Gastrocnemius medialis (tissue), 4 donors: ENCODE results near the gene TIMM17B. TPM values are rescaled to one million over a fixed set of nuclear protein-coding genes. Genes with fewer than 3 reads are reported as not detected.

Experiments used
- ATAC-seq, 2 donors: fragments of 150-250 bp; one replicate each; pipeline ENCODE4 v1.9.1; 2016
- DNase-seq, 2 donors: peaks; one replicate each; pipeline ENCODE4 v3.0.0-alpha.2; 2019
- H3K27ac ChIP-seq, 4 donors: fragments of 200-600 bp; sonication (generic); 1 replicate in 1 of 4; 2 replicates in 3 of 4; pipeline ENCODE4 v1.5.1; 2016 to 2018; ENCODE audit warnings: mild to moderate bottlenecking in 2 of 4, moderate library complexity in 1 of 4
- H3K27me3 ChIP-seq, 3 donors: fragments of 200-600 bp; sonication (generic) in 2 of 3; 1 replicate in 1 of 3; 2 replicates in 2 of 3; pipeline versions ENCODE4 v1.5.1 to v1.6.0; 2016 to 2019; ENCODE audit warnings: mild to moderate bottlenecking in 1 of 3, moderate library complexity in 1 of 3
- H3K36me3 ChIP-seq, 2 donors: fragments of 200-600 bp; sonication (generic) in 1 of 2; one replicate each; pipeline ENCODE4 v1.5.1; 2017 to 2018
- H3K4me1 ChIP-seq, 2 donors: fragments of 200-600 bp; sonication (generic) in 1 of 2; one replicate each; pipeline ENCODE4 v1.5.1; 2016 to 2017; ENCODE audit warnings: mild to moderate bottlenecking in 2 of 2
- H3K4me3 ChIP-seq, 4 donors: fragments of 200-600 bp; sonication (generic) in 3 of 4; 1 replicate in 1 of 4; 2 replicates in 3 of 4; pipeline ENCODE4 v1.5.1; 2016 to 2019; ENCODE audit warnings: mild to moderate bottlenecking in 2 of 4
- H3K9me3 ChIP-seq, 3 donors: fragments of 200-600 bp; sonication (generic) in 2 of 3; 1 replicate in 1 of 3; 2 replicates in 2 of 3; pipeline ENCODE4 v1.5.1; 2016 to 2019
- POLR2A ChIP-seq, 2 donors: fragments of 450-650 bp; IDR thresholded peaks; one replicate each; pipeline ENCODE4 v1.6.1; 2017; ENCODE audit warnings: antibody characterized with exemption in 2 of 2, mild to moderate bottlenecking in 2 of 2, moderate library complexity in 2 of 2
- in situ Hi-C, 4 donors: fragments of 200-750 bp; cut with MboI; loops; one replicate each; pipeline versions ENCODE4 v1.15.0 to v1.8.0; 2017; ENCODE audit warnings: low sequenced_read_pairs in 4 of 4
- intact Hi-C: fragments of 100-400 bp; cut with DNase I; formaldehyde crosslinking; loops from one replicate; pipeline ENCODE4 v1.15.1; 2023; ENCODE audit warnings: low total_unique reads
- total RNA-seq, 4 donors: library from RNA; depleted of rRNA; stranded (reverse); fragments of >200 nt; gene quantifications; one replicate each; pipeline versions ENCODE4 v1.1.0 to v1.2.3, GENCODE V29; 2016
- TF ChIP-seq, protein P1 (sequence below), 5 experiments: fragments of 450-650 bp in 3 of 5; fragments of 200-600 bp in 2 of 5; sonication (generic) in 2 of 5; IDR thresholded peaks in 4 of 5; conservative IDR thresholded peaks in 1 of 5; 1 replicate in 4 of 5; 2 replicates in 1 of 5; pipeline ENCODE4 v1.5.1; 2016 to 2019; ENCODE audit warnings: antibody characterized with exemption in 5 of 5, mild to moderate bottlenecking in 3 of 5, moderate library complexity in 3 of 5

Gene TIMM17B
- total RNA-seq, 4 donors from 2014 or later, result 53.3 to 103 (median 68.5) TPM

DNA sequence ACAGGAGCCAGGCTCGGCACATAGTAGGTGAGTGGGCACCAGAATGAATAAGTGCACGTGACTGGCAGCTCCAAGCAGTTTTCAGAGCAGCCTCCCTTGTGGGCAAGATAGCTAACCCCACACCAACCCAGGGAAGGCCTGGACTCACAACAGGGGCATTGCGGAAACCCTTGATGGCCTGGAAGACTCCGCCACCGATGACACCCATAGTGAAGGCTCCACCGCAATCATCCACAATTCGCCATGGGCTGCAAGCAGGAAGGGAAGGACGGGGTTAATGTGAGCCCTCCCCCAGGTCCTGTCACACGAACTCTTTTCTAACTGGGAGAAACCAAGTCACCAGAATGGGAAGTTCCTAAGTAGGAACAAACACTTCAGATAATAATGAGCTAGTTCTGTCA lies 957 bp downstream of the TIMM17B start:
- Histone ChIP-seq H3K27me3 (no peaks in the 10 kb centered on the region), H3K4me3 (peak overlapping the region; percentile 62 to 79 (median 72)), H3K27ac (peak overlapping the region; percentile 90 to 98 (median 95)), H3K4me1 (peaks cover 5 to 16% of the 10 kb centered on the region in 2 donors), H3K36me3 (peaks cover 0 to 6% of the 10 kb centered on the region in 2 donors), H3K9me3 (no peaks in the 10 kb centered on the region)
- in situ Hi-C loops, result loop anchor here in 1 of 4 donors (10.0 kb wide), 1 partner anchor 92 kb away; the partner anchor contains the start of gene HDAC6
- intact Hi-C loops, result loop anchor here (1.0 to 10.0 kb wide), 5 partner anchors 95 to 299 kb away; partner anchors contain the start of genes GRIPAP1, MAGIX and WDR13
- TF ChIP-seq, protein P1, sequence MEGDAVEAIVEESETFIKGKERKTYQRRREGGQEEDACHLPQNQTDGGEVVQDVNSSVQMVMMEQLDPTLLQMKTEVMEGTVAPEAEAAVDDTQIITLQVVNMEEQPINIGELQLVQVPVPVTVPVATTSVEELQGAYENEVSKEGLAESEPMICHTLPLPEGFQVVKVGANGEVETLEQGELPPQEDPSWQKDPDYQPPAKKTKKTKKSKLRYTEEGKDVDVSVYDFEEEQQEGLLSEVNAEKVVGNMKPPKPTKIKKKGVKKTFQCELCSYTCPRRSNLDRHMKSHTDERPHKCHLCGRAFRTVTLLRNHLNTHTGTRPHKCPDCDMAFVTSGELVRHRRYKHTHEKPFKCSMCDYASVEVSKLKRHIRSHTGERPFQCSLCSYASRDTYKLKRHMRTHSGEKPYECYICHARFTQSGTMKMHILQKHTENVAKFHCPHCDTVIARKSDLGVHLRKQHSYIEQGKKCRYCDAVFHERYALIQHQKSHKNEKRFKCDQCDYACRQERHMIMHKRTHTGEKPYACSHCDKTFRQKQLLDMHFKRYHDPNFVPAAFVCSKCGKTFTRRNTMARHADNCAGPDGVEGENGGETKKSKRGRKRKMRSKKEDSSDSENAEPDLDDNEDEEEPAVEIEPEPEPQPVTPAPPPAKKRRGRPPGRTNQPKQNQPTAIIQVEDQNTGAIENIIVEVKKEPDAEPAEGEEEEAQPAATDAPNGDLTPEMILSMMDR (IDR thresholded peaks at IDR 0.05 in 4 of 5, conservative IDR thresholded peaks at IDR 0.05 in 1 of 5), result no peak
- no peak for TF ChIP-seq POLR2A (IDR thresholded peaks at IDR 0.05)
- ATAC-seq, result no peak
- DNase-seq, result no peak

GRCh38 chrX:48894891-48895290 lies 2.7 kb downstream of the TIMM17B start:
- in situ Hi-C loops (loop anchor here in 1 of 4 donors (10.0 kb wide), 1 partner anchor 90 kb away; the partner anchor contains the start of gene HDAC6), intact Hi-C loops (loop anchor here (5.0 to 10.0 kb wide), 5 partner anchors 107 to 298 kb away; partner anchors contain the start of genes GRIPAP1, MAGIX, TFE3 and WDR13)
- Histone ChIP-seq H3K4me3 (no peak overlapping the region), H3K4me1 (peaks cover 5 to 16% of the 10 kb centered on the region in 2 donors), H3K36me3 (peaks cover 0 to 4% of the 10 kb centered on the region in 2 donors), H3K27me3 (no peaks in the 10 kb centered on the region), H3K27ac (no peak overlapping the region), H3K9me3 (no peaks in the 10 kb centered on the region)
- no peak for ATAC-seq
- no peak for DNase-seq
- no peak for TF ChIP-seq POLR2A (IDR thresholded peaks at IDR 0.05)
- TF ChIP-seq, protein P1 (IDR thresholded peaks at IDR 0.05 in 4 of 5, conservative IDR thresholded peaks at IDR 0.05 in 1 of 5), result no peak

GRCh38 chrX:48893556-48894348 lies 3.8 kb downstream of the TIMM17B start:
- in situ Hi-C loops, result loop anchor here in 1 of 4 donors (10.0 kb wide), 1 partner anchor 89 kb away; the partner anchor contains the start of gene HDAC6
- Histone ChIP-seq H3K27ac (no peak overlapping the region), H3K4me3 (no peak overlapping the region), H3K27me3 (no peaks in the 10 kb centered on the region), H3K9me3 (no peaks in the 10 kb centered on the region), H3K36me3 (peaks cover 0 to 4% of the 10 kb centered on the region in 2 donors), H3K4me1 (peaks cover 5 to 9% of the 10 kb centered on the region in 2 donors)
- DNase-seq (no peak), ATAC-seq (no peak)
- TF ChIP-seq, protein P1 (IDR thresholded peaks at IDR 0.05 in 4 of 5, conservative IDR thresholded peaks at IDR 0.05 in 1 of 5), result no peak
- TF ChIP-seq POLR2A (IDR thresholded peaks at IDR 0.05), result no peak
- intact Hi-C loops, result loop anchor here (5.0 to 10.0 kb wide), 3 partner anchors 149 to 271 kb away; partner anchors contain the start of genes MAGIX and TFE3

DNA sequence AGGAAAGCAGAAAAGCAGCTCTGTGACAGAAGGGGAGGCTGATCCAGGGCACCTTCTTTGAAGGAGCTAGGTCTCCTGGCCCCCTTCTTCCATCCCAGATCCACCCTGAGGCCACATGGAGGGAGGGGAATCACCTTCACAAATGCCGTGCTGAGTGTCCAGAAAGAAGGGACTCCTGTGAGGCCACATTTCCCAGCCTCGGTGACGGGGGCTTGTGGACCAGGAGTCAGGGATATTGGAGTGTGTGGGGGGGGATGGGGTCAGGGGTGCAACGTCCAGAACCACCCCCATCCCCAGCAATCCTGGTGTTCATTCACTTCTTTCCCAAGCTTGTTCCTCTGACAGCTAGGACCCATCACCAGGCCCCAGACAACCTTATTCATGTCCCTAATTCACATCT lies 4.7 kb downstream of the TIMM17B start:
- Histone ChIP-seq H3K4me1 (peaks cover 5 to 9% of the 10 kb centered on the region in 2 donors), H3K27ac (no peak overlapping the region), H3K4me3 (no peak overlapping the region), H3K27me3 (no peaks in the 10 kb centered on the region), H3K36me3 (peaks cover 0 to 4% of the 10 kb centered on the region in 2 donors), H3K9me3 (no peaks in the 10 kb centered on the region)
- intact Hi-C loops, result loop anchor here (5.0 to 10.0 kb wide), 3 partner anchors 149 to 272 kb away; partner anchors contain the start of genes MAGIX and TFE3
- in situ Hi-C loops, result loop anchor here in 1 of 4 donors (10.0 kb wide), 1 partner anchor 88 kb away; the partner anchor contains the start of gene HDAC6
- ATAC-seq, result no peak
- no peak for DNase-seq
- TF ChIP-seq, protein P1 (IDR thresholded peaks at IDR 0.05 in 4 of 5, conservative IDR thresholded peaks at IDR 0.05 in 1 of 5), result no peak
- TF ChIP-seq POLR2A (IDR thresholded peaks at IDR 0.05), result no peak
